Suprapubic skin (tissue), 4 donors: ENCODE results near the gene SKP2. TPM values are rescaled to one million over a fixed set of nuclear protein-coding genes. Genes with fewer than 3 reads are reported as not detected.
"Not testable (repeated sequence)": the region's sequence is repeated elsewhere in the genome, so short reads cannot be mapped to it uniquely, and the experiment has no call there.

ENCODE experiments used
- DNase-seq, 2 donors: peaks; one replicate each; pipeline ENCODE4 v3.0.0-alpha.2; 2019; ENCODE audit warnings: low spot score in 2 of 2
- H3K27ac ChIP-seq: fragments of 200-600 bp; sonication (generic); one replicate; pipeline ENCODE4 v1.5.1; 2019
- H3K27me3 ChIP-seq: fragments of 200-600 bp; sonication (generic); one replicate; pipeline ENCODE4 v1.5.1; 2019
- H3K36me3 ChIP-seq: fragments of 200-600 bp; sonication (generic); one replicate; pipeline ENCODE4 v1.5.1; 2019
- H3K4me1 ChIP-seq: fragments of 200-600 bp; sonication (generic); one replicate; pipeline ENCODE4 v1.5.1; 2019
- H3K4me3 ChIP-seq: fragments of 200-600 bp; sonication (generic); one replicate; pipeline ENCODE4 v1.5.1; 2019; ENCODE audit warnings: mild to moderate bottlenecking
- H3K9me3 ChIP-seq: fragments of 200-600 bp; sonication (generic); one replicate; pipeline ENCODE4 v1.5.1; 2019
- CTCF ChIP-seq, 2 donors: fragments of 200-600 bp in 1 of 2; fragments of 450-650 bp in 1 of 2; sonication (generic) in 1 of 2; IDR thresholded peaks; one replicate each; pipeline ENCODE4 v1.5.1; 2016 to 2019; ENCODE audit warnings: antibody characterized with exemption in 2 of 2, mild to moderate bottlenecking in 1 of 2, moderate library complexity in 1 of 2
- EP300 ChIP-seq: sonication (generic); formaldehyde crosslinking; IDR thresholded peaks from one replicate; pipeline ENCODE4 v1.6.1; 2017; ENCODE audit warnings: antibody characterized with exemption
- POLR2A ChIP-seq, 2 donors: fragments of 450-650 bp; IDR thresholded peaks; one replicate each; pipeline ENCODE4 v1.6.1; 2017; ENCODE audit warnings: antibody characterized with exemption in 2 of 2, mild to moderate bottlenecking in 2 of 2, moderate library complexity in 2 of 2
- POLR2AphosphoS5 ChIP-seq, 3 donors: sonication (generic); formaldehyde crosslinking; IDR thresholded peaks; one replicate each; pipeline ENCODE4 v1.6.1; 2017; ENCODE audit warnings: antibody characterized with exemption in 3 of 3
- WGBS: methylation state at CpG from one replicate; pipeline ENCODE4 v1.1.5; 2018; 5-methylcytosine and 5-hydroxymethylcytosine counted together
- total RNA-seq, 4 donors: library from RNA; depleted of rRNA; stranded (reverse); fragments of >200 nt; gene quantifications; one replicate each; pipeline ENCODE4 v1.1.0, GENCODE V29; 2016

The SKP2 gene
- total RNA-seq, 4 donors from 2014 or later: 10.7 to 20.8 (median 13.5) TPM

DNA sequence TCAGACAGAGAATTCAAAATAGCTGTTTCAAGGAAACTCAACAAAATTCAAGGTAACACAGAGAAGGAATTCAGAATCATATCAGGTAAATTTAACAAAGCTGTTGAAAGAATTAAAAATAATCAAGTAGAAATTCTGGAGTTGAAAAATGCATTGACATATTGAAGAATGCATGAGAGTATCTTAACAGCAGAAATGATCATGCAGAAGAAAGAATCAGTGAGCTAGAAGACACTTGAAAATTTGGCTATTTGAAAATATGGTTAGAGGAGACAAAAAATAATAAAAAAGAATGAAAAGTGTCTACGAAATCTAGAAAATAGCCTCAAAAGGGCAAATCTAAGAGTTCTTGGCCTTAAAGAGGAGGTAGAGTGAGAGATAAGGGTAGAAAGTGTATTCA lies 23.1 kb upstream of the SKP2 start:
- TF ChIP-seq POLR2A (IDR thresholded peaks at IDR 0.05) (no peak), POLR2AphosphoS5 (IDR thresholded peaks at IDR 0.05) (no peak), CTCF (IDR thresholded peaks at IDR 0.05) (no peak), EP300 (no peak)
- 91% methylated on average over 1 of the region's 1 CpG for WGBS
- peaks cover 4% of the 10 kb centered on the region for H3K36me3 ChIP-seq

GRCh38 chr5:36129666-36130065 lies 22.2 kb upstream of the SKP2 start:
- 96% methylated on average over 5 of the region's 5 CpGs for WGBS
- not testable (repeated sequence) for H3K36me3 ChIP-seq, DNase-seq, H3K27ac ChIP-seq, H3K4me3 ChIP-seq, H3K9me3 ChIP-seq, H3K27me3 ChIP-seq, H3K4me1 ChIP-seq

More for the DNA sequence above, 23.1 kb upstream of the SKP2 start:
- no peaks in the 10 kb centered on the region for H3K9me3 ChIP-seq
- H3K4me3 ChIP-seq: no peak overlapping the region
- no peak overlapping the region for H3K27ac ChIP-seq
- H3K27me3 ChIP-seq: no peaks in the 10 kb centered on the region
- H3K4me1 ChIP-seq: no peaks in the 10 kb centered on the region
- DNase-seq: no peak

DNA sequence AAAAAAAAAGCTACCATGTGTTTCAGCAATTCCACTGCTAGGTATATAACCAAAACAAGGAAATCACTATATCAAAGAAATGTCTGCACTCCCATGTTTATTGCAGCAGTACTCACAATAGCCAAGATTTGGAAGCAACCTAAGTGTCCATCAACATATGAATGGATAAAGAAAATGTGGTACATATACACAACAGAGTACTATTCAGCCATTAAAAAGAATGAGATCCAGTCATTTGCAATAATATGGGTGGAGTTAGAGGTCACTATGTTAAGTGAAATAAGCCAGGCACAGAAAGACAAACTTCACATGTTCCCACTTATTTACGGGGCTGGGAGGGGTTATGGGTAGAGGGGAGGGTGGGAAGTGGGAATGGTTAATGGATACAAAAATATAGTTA lies 18.9 kb upstream of the SKP2 start:
- DNase-seq, H3K4me1 ChIP-seq, H3K27ac ChIP-seq, H3K9me3 ChIP-seq, H3K27me3 ChIP-seq, H3K4me3 ChIP-seq: not testable (repeated sequence)
- WGBS: 88% methylated on average over 1 of the region's 1 CpG
- peaks cover 12% of the 10 kb centered on the region for H3K36me3 ChIP-seq

DNA sequence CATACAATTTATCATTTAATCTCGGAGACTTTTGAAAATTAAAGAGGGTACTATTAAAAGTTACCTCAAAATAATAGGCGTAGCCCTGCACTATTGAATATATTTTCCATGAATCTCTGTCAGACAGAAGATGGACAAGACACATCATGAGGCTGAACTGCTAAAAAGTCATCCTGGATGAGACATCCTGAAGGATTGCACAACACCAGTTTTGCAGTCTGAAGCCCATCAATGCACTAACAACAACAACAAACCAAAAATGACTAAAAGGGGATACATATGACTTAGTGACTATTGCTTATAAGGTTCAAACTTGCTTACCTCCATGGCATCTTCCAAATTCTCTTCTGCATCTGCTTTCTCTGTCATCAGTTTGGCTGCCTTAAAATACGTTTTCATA lies 15.9 kb upstream of the SKP2 start:
- Histone ChIP-seq H3K4me3 (no peak overlapping the region), H3K4me1 (no peaks in the 10 kb centered on the region), H3K9me3 (no peaks in the 10 kb centered on the region), H3K27ac (no peak overlapping the region), H3K27me3 (no peaks in the 10 kb centered on the region), H3K36me3 (peaks cover 27% of the 10 kb centered on the region)
- TF ChIP-seq POLR2A (IDR thresholded peaks at IDR 0.05) (no peak), CTCF (IDR thresholded peaks at IDR 0.05) (no peak), EP300 (no peak), POLR2AphosphoS5 (IDR thresholded peaks at IDR 0.05) (no peak)
- DNase-seq: no peak
- 92% methylated on average over 3 of the region's 3 CpGs for WGBS

DNA sequence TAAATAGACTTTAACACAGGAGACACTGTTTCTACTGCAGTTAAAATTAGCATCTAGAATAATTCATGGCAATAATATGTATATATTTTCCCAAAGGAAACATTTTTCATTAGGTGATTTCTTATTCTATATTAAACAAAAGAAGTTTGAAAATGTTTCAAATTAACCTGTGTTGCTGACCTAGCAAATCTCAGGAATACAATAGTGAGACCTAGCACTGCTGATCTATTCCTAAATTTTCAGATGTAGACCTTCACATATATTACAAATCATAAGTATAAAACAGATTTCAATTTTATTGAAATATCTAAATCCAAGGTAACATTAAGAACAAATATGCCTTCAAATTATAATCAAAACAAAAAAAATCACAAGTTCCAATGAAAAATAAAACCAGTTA lies 15.3 kb upstream of the SKP2 start:
- no peak for DNase-seq
- no peaks in the 10 kb centered on the region for H3K27me3 ChIP-seq
- H3K4me1 ChIP-seq: no peaks in the 10 kb centered on the region
- H3K9me3 ChIP-seq: no peaks in the 10 kb centered on the region
- TF ChIP-seq POLR2AphosphoS5 (IDR thresholded peaks at IDR 0.05): no peak
- TF ChIP-seq POLR2A (IDR thresholded peaks at IDR 0.05): no peak
- no peak overlapping the region for H3K27ac ChIP-seq
- no peak overlapping the region for H3K4me3 ChIP-seq
- H3K36me3 ChIP-seq: peaks cover 30% of the 10 kb centered on the region

- no peak overlapping the region for H3K27ac ChIP-seq
- H3K9me3 ChIP-seq: no peaks in the 10 kb centered on the region
- no peaks in the 10 kb centered on the region for H3K4me1 ChIP-seq
- H3K36me3 ChIP-seq: peaks cover 30% of the 10 kb centered on the region
- no peak overlapping the region for H3K4me3 ChIP-seq
- no peak for DNase-seq
- TF ChIP-seq CTCF (IDR thresholded peaks at IDR 0.05) (no peak), POLR2AphosphoS5 (IDR thresholded peaks at IDR 0.05) (no peak), EP300 (no peak), POLR2A (IDR thresholded peaks at IDR 0.05) (no peak)
- WGBS: 98% methylated on average over 5 of the region's 7 CpGs
- no peaks in the 10 kb centered on the region for H3K27me3 ChIP-seq
These were observed 12.8 kb upstream of the SKP2 start for GRCh38 chr5:36138900-36139683.

- Histone ChIP-seq H3K27me3 (no peaks in the 10 kb centered on the region), H3K4me3 (no peak overlapping the region), H3K9me3 (no peaks in the 10 kb centered on the region), H3K4me1 (peaks cover 7% of the 10 kb centered on the region), H3K27ac (no peak overlapping the region), H3K36me3 (peaks cover 10% of the 10 kb centered on the region)
- 85% methylated on average over 4 of the region's 4 CpGs for WGBS
- DNase-seq: no peak
- TF ChIP-seq CTCF (IDR thresholded peaks at IDR 0.05) (no peak), POLR2AphosphoS5 (IDR thresholded peaks at IDR 0.05) (no peak), EP300 (no peak), POLR2A (IDR thresholded peaks at IDR 0.05) (no peak)
These were observed 6.6 kb upstream of the SKP2 start for GRCh38 chr5:36145311-36145710.
